Mesenchymal stem cell (in vitro differentiated cells and primary cell): ENCODE measurements around the gene FTO.
"Not testable (repeated sequence)": the region's sequence is repeated elsewhere in the genome, so short reads cannot be mapped to it uniquely, and the experiment has no call there.

ENCODE experiments used
- DNase-seq: peaks from one replicate; pipeline ENCODE4 v3.0.0-alpha.2; 2013
- H2AFZ ChIP-seq: one replicate; pipeline ENCODE4 v1.6.1; 2013; ENCODE audit warnings: low read depth, mild to moderate bottlenecking, control low read depth, inconsistent platforms, low read length, moderate library complexity
- H2AK5ac ChIP-seq: 2 replicates; pipeline ENCODE4 v1.6.1; 2013; ENCODE audit warnings: low read length, moderate library complexity, mild to moderate bottlenecking, inconsistent platforms; ENCODE audit not compliant: severe bottlenecking
- H2BK120ac ChIP-seq: one replicate; pipeline ENCODE4 v1.6.1; 2013; ENCODE audit warnings: low read depth, mild to moderate bottlenecking, inconsistent platforms, low read length, moderate library complexity
- H2BK12ac ChIP-seq, 2 experiments: one replicate each; pipeline ENCODE4 v1.6.1; 2013; ENCODE audit warnings: inconsistent platforms in 2 of 2, low read length in 2 of 2, mild to moderate bottlenecking in 2 of 2, moderate library complexity in 2 of 2, control low read depth in 1 of 2
- H2BK15ac ChIP-seq: one replicate; pipeline ENCODE4 v1.6.1; 2013; ENCODE audit warnings: mild to moderate bottlenecking, low read depth, inconsistent platforms; ENCODE audit not compliant: poor library complexity, severe bottlenecking
- H2BK5ac ChIP-seq: 2 replicates; pipeline ENCODE4 v1.6.1; 2013; ENCODE audit warnings: low read depth, mild to moderate bottlenecking, low read length, control low read depth, inconsistent platforms; ENCODE audit not compliant: poor library complexity, severe bottlenecking
- H3K14ac ChIP-seq, 2 experiments: one replicate each; pipeline ENCODE4 v1.6.1; 2013; ENCODE audit warnings: inconsistent platforms in 2 of 2, low read length in 2 of 2, control low read depth in 1 of 2, mild to moderate bottlenecking in 1 of 2, moderate library complexity in 1 of 2
- H3K18ac ChIP-seq, 2 experiments: one replicate each; pipeline ENCODE4 v1.6.1; 2013; ENCODE audit warnings: inconsistent platforms in 2 of 2, low read length in 2 of 2, control low read depth in 1 of 2, low read depth in 1 of 2, mild to moderate bottlenecking in 1 of 2
- H3K23ac ChIP-seq, 2 experiments: one replicate each; pipeline ENCODE4 v1.6.1; 2013; ENCODE audit warnings: inconsistent platforms in 2 of 2, low read length in 2 of 2, mild to moderate bottlenecking in 2 of 2, moderate library complexity in 2 of 2, control low read depth in 1 of 2
- H3K27ac ChIP-seq: 2 replicates; pipeline ENCODE4 v1.5.1; 2013; ENCODE audit warnings: mild to moderate bottlenecking, moderate library complexity, low read length, control low read depth, inconsistent platforms; ENCODE audit not compliant: poor library complexity, severe bottlenecking
- H3K27me3 ChIP-seq, 2 experiments: 2 replicates each; pipeline versions ENCODE4 v1.6.1 to v1.7.0; 2013; ENCODE audit warnings: low read length in 2 of 2, mild to moderate bottlenecking in 2 of 2, moderate library complexity in 2 of 2, control low read depth in 1 of 2, inconsistent platforms in 1 of 2; ENCODE audit not compliant: control insufficient read depth in 1 of 2, insufficient read depth in 1 of 2
- H3K36me3 ChIP-seq, 2 experiments: 2 replicates each; pipeline versions ENCODE4 v1.6.1 to v1.7.0; 2013; ENCODE audit warnings: low read length in 2 of 2, control low read depth in 1 of 2, inconsistent platforms in 1 of 2, low read depth in 1 of 2, mild to moderate bottlenecking in 1 of 2; ENCODE audit not compliant: insufficient read depth in 2 of 2, control insufficient read depth in 1 of 2
- H3K4ac ChIP-seq, 2 experiments: one replicate each; pipeline ENCODE4 v1.6.1; 2013; ENCODE audit warnings: inconsistent platforms in 2 of 2, low read length in 2 of 2, mild to moderate bottlenecking in 2 of 2, moderate library complexity in 2 of 2, control low read depth in 1 of 2, low read depth in 1 of 2
- H3K4me1 ChIP-seq: 2 replicates; pipeline ENCODE4 v1.6.1; 2013; ENCODE audit warnings: low read depth, low read length, control low read depth; ENCODE audit not compliant: control insufficient read depth, insufficient read depth
- H3K4me2 ChIP-seq: 2 replicates; pipeline ENCODE4 v1.6.1; 2013; ENCODE audit warnings: low read length, mild to moderate bottlenecking, inconsistent platforms; ENCODE audit not compliant: poor library complexity, severe bottlenecking
- H3K4me3 ChIP-seq, 2 experiments: 2 replicates each; pipeline versions ENCODE4 v1.5.1 to v1.7.0; 2013; ENCODE audit warnings: low read length in 2 of 2, mild to moderate bottlenecking in 2 of 2, control low read depth in 1 of 2, low read depth in 1 of 2; ENCODE audit not compliant: insufficient read depth in 1 of 2
- H3K79me1 ChIP-seq: replicated peaks from 2 replicates; pipeline ENCODE4 v1.6.1; 2013; ENCODE audit warnings: mild to moderate bottlenecking, control low read depth, low read length, inconsistent platforms; ENCODE audit not compliant: poor library complexity, severe bottlenecking
- H3K9ac ChIP-seq: 2 replicates; pipeline ENCODE4 v1.7.0; 2013; ENCODE audit warnings: mild to moderate bottlenecking, low read length, moderate library complexity
- H3K9me3 ChIP-seq: 2 replicates; pipeline ENCODE4 v1.7.0; 2013; ENCODE audit warnings: mild to moderate bottlenecking, low read length; ENCODE audit not compliant: control insufficient read depth
- H4K8ac ChIP-seq: one replicate; pipeline ENCODE4 v1.6.1; 2013; ENCODE audit warnings: inconsistent platforms, mild to moderate bottlenecking, low read length, moderate library complexity
- H4K91ac ChIP-seq: one replicate; pipeline ENCODE4 v1.6.1; 2013; ENCODE audit warnings: mild to moderate bottlenecking, low read length, inconsistent platforms
- WGBS: methylation state at CpG from one replicate; pipeline ENCODE4 v1.1.7; 2013; ENCODE audit warnings: mixed read lengths; 5-methylcytosine and 5-hydroxymethylcytosine counted together

The FTO gene

GRCh38 chr16:54177862-54178477, 474.0 kb downstream of the FTO start:
- no peak overlapping the region for H3K4me3 ChIP-seq
- H3K9ac ChIP-seq, result no peak overlapping the region
- H2BK120ac ChIP-seq, result no peak overlapping the region
- WGBS, result 78% methylated on average over 8 of the region's 11 CpGs
- H3K27ac ChIP-seq, result no peak overlapping the region
- no peak overlapping the region for H3K23ac ChIP-seq
- H2AFZ ChIP-seq, result no peak overlapping the region
- no peaks in the 10 kb centered on the region for H3K36me3 ChIP-seq
- H3K14ac ChIP-seq, result no peak overlapping the region
- no peak overlapping the region for H3K18ac ChIP-seq
- H3K9me3 ChIP-seq, result no peaks in the 10 kb centered on the region
- H3K4me1 ChIP-seq, result peaks cover 1% of the 10 kb centered on the region
- H2BK15ac ChIP-seq, result no peak overlapping the region
- no peak overlapping the region for H3K4ac ChIP-seq
- H2BK12ac ChIP-seq, result no peak overlapping the region
- no peak for DNase-seq
- H3K27me3 ChIP-seq, result peaks cover 0 to 22% of the 10 kb centered on the region in 2 experiments
- no peak overlapping the region for H2BK5ac ChIP-seq
- H4K8ac ChIP-seq, result no peak overlapping the region
- no peak overlapping the region for H4K91ac ChIP-seq
- no peaks in the 10 kb centered on the region for H3K79me1 ChIP-seq
- no peak overlapping the region for H2AK5ac ChIP-seq
- no peak overlapping the region for H3K4me2 ChIP-seq

- H2BK12ac ChIP-seq, result no peak overlapping the region
- no peak overlapping the region for H2BK15ac ChIP-seq
- H3K4me3 ChIP-seq, result no peak overlapping the region
- WGBS, result 13% methylated on average over 6 of the region's 7 CpGs
- no peak overlapping the region for H4K8ac ChIP-seq
- DNase-seq, result no peak
- H3K18ac ChIP-seq, result no peak overlapping the region
- H3K9ac ChIP-seq, result no peak overlapping the region
- no peak overlapping the region for H2AFZ ChIP-seq
- H3K4me2 ChIP-seq, result no peak overlapping the region
- no peaks in the 10 kb centered on the region for H3K9me3 ChIP-seq
- no peaks in the 10 kb centered on the region for H3K36me3 ChIP-seq
- peaks cover 1% of the 10 kb centered on the region for H3K4me1 ChIP-seq
- no peak overlapping the region for H2BK120ac ChIP-seq
- H4K91ac ChIP-seq, result no peak overlapping the region
- no peak overlapping the region for H2BK5ac ChIP-seq
- no peak overlapping the region for H3K4ac ChIP-seq
- no peak overlapping the region for H3K27ac ChIP-seq
- no peak overlapping the region for H2AK5ac ChIP-seq
- no peak overlapping the region for H3K14ac ChIP-seq
- peaks cover 0 to 17% of the 10 kb centered on the region in 2 experiments for H3K27me3 ChIP-seq
- no peak overlapping the region for H3K23ac ChIP-seq
- no peaks in the 10 kb centered on the region for H3K79me1 ChIP-seq
Observed at GRCh38 chr16:54178478-54178976, 474.6 kb downstream of the FTO start.

GRCh38 chr16:54180421-54181359, 476.7 kb downstream of the FTO start:
- no peak for DNase-seq
- no peak overlapping the region for H2BK5ac ChIP-seq
- WGBS, result 94% methylated on average over 1 of the region's 3 CpGs
- H3K36me3 ChIP-seq, result no peaks in the 10 kb centered on the region
- peaks cover 0 to 16% of the 10 kb centered on the region in 2 experiments for H3K27me3 ChIP-seq
- H3K4ac ChIP-seq, result no peak overlapping the region
- H3K4me3 ChIP-seq, result no peak overlapping the region
- no peak overlapping the region for H2BK120ac ChIP-seq
- no peak overlapping the region for H3K4me2 ChIP-seq
- no peaks in the 10 kb centered on the region for H3K79me1 ChIP-seq
- no peak overlapping the region for H2BK15ac ChIP-seq
- H3K9ac ChIP-seq, result no peak overlapping the region
- no peak overlapping the region for H2AK5ac ChIP-seq
- H2AFZ ChIP-seq, result no peak overlapping the region
- H3K9me3 ChIP-seq, result no peaks in the 10 kb centered on the region
- H4K91ac ChIP-seq, result no peak overlapping the region
- no peak overlapping the region for H3K14ac ChIP-seq
- H3K18ac ChIP-seq, result no peak overlapping the region
- H4K8ac ChIP-seq, result no peak overlapping the region
- peaks cover 1% of the 10 kb centered on the region for H3K4me1 ChIP-seq
- H3K23ac ChIP-seq, result no peak overlapping the region
- no peak overlapping the region for H2BK12ac ChIP-seq
- H3K27ac ChIP-seq, result no peak overlapping the region

GRCh38 chr16:54181683-54182329, 477.9 kb downstream of the FTO start:
- not testable (repeated sequence) for H2BK5ac ChIP-seq, H2BK15ac ChIP-seq, H3K9ac ChIP-seq, H3K4ac ChIP-seq, H4K8ac ChIP-seq, H4K91ac ChIP-seq, H2BK120ac ChIP-seq, H3K23ac ChIP-seq, H3K9me3 ChIP-seq, H3K79me1 ChIP-seq, H3K4me3 ChIP-seq, DNase-seq, H3K27ac ChIP-seq, H3K4me1 ChIP-seq, H2AK5ac ChIP-seq, H3K36me3 ChIP-seq, H3K18ac ChIP-seq, H3K4me2 ChIP-seq, H2AFZ ChIP-seq, H2BK12ac ChIP-seq, H3K14ac ChIP-seq
- H3K27me3 ChIP-seq, result peaks cover 6 to 21% of the 10 kb centered on the region in 2 experiments
- WGBS, result 83% methylated on average over 7 of the region's 10 CpGs
